Epithelial cell of proximal tubule (primary cell): Measurements from ENCODE around the gene LAT. TPM values are rescaled to one million over a fixed set of nuclear protein-coding genes. Genes with fewer than 3 reads are reported as not detected.
A peak's percentile ranks its signal among the peaks of the same experiment; 100 is the strongest.
"Not testable (repeated sequence)": the region's sequence is repeated elsewhere in the genome, so short reads cannot be mapped to it uniquely, and the experiment has no call there.

Experiments used
- DNase-seq: peaks from one replicate; pipeline ENCODE4 v3.0.0-alpha.2; 2011; ENCODE audit warnings: low read depth
- H3K4me3 ChIP-seq: 2 replicates; pipeline ENCODE4 v1.5.1; 2011; ENCODE audit warnings: low read depth, mild to moderate bottlenecking, low read length
- total RNA-seq: library from RNA; depleted of rRNA; stranded (reverse); fragments of >200 nt; gene quantifications from 2 replicates; pipeline ENCODE4 v1.2.3, GENCODE V29; 2015
- TF ChIP-seq, protein P1 (sequence below): conservative IDR thresholded peaks from 2 replicates; pipeline ENCODE4 v1.5.1; 2012; ENCODE audit warnings: low read depth, mild to moderate bottlenecking, low read length

LAT gene
- total RNA-seq = 2.0 and 2.1 TPM in 2 replicates

GRCh38 chr16:28984619-28985135 lies at the start of gene LAT:
Gene LAT, plus strand, starts transcription at chr16:28985052. Its CDS starts 366 bp downstream, at chr16:28985418.
- no peak for DNase-seq
- H3K4me3 ChIP-seq = no peak within 1 kb of the TSS
- TF ChIP-seq, protein P1, sequence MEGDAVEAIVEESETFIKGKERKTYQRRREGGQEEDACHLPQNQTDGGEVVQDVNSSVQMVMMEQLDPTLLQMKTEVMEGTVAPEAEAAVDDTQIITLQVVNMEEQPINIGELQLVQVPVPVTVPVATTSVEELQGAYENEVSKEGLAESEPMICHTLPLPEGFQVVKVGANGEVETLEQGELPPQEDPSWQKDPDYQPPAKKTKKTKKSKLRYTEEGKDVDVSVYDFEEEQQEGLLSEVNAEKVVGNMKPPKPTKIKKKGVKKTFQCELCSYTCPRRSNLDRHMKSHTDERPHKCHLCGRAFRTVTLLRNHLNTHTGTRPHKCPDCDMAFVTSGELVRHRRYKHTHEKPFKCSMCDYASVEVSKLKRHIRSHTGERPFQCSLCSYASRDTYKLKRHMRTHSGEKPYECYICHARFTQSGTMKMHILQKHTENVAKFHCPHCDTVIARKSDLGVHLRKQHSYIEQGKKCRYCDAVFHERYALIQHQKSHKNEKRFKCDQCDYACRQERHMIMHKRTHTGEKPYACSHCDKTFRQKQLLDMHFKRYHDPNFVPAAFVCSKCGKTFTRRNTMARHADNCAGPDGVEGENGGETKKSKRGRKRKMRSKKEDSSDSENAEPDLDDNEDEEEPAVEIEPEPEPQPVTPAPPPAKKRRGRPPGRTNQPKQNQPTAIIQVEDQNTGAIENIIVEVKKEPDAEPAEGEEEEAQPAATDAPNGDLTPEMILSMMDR = no peak

DNA sequence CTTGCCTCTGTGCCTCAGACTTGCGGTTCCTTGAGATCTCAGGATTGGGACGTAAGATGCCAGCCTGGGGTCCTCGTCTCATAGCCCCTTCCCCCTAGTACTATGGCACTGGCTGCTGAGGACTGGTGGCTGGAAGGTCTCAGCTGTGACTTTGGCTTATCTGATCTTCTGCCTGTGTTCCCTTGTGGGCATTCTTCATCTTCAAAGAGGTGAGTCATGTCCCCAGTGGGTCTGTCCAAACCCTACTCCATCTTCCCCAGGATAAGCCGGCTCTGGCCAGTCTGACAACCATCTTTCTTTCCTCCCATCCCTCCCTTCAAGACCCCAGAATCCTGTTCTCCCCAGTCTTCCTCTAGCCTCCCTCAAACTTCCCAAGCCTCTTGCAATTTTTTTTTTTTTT lies 49.5 kb upstream of the LAT start:
- H3K4me3 ChIP-seq = no peak overlapping the region
- DNase-seq = no peak
- TF ChIP-seq, protein P1 = no peak

DNA sequence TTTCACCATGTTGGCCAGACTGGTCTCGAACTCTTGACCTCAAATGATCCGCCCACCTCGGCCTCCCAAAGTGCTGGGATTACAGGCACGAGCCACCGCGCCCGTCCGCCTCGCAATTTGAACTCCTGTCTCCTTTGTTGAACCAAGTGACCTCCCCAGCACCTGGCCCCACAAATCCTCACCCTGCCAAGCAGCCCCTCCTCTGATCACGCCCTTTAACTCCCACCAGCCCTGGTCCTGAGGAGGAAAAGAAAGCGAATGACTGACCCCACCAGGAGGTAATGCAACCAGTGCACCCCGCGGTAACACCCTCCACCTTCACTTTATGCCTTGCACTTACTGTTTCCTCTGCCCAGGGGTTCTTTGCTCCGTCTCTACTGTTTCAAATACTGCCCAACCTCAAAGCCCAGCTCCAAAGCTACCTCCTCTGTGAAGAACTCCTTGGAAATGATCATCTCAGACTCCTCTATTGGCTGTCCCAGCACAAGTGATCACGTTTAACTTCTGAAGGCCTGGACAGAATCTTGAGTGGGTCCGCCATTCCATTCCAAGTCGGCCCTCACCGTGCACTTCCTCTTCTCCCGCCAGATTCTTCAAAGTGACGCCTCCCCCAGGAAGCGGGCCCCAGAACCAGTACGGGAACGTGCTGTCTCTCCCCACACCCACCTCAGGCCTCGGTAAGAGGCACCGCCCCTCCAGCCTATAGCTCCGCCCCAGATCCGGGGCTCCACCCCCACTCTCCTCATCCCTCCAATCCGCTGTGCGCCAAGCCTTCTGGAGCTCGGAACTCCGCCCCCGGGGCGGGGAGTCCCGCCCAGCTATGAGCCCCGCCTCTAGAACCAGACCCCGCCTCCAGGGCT lies 48.7 kb upstream of the LAT start:
- DNase-seq = no peak
- TF ChIP-seq, protein P1 = no peak
- peak overlapping the region; percentile 19 for H3K4me3 ChIP-seq

DNA sequence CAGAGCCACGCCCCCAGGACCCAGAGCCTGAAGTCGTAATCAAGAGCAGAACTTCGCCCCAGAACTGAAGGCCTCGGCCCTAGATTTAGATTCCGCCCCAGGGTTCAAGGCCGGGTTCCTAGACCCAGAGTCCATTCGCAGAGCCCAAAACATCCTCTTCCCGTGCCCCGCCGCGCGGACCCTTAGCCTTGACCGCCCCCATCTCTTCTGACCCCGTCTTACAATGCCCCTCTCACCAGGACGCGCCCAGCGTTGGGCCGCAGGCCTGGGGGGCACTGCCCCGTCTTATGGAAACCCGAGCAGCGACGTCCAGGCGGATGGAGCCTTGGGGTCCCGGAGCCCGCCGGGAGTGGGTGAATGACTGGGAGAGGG lies 48.1 kb upstream of the LAT start:
- no peak overlapping the region for H3K4me3 ChIP-seq
- TF ChIP-seq, protein P1 = no peak
- no peak for DNase-seq

DNA sequence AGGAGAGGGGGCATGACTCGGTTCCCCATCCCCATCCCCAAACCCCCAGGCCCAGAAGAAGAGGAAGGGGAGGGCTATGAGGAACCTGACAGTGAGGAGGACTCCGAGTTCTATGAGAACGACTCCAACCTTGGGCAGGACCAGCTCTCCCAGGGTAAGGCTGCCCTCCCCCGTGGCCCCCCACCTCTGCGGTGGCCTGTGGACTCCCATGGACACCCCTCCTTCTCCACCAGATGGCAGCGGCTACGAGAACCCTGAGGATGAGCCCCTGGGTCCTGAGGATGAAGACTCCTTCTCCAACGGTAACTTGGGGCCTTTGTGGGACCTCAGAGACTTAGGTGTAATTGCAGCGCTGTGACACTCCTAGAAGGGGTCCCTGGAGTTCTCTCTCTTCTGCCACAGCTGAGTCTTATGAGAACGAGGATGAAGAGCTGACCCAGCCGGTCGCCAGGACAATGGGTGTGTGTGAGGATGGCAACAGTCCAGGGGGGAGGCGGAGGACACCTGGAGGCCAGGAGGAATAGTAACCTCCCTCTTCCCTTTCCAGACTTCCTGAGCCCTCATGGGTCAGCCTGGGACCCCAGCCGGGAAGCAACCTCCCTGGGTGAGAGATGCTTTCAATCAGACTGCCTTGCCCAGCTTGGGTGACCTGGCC lies 47.5 kb upstream of the LAT start:
- TF ChIP-seq, protein P1 = no peak
- no peak overlapping the region for H3K4me3 ChIP-seq
- no peak for DNase-seq

DNA sequence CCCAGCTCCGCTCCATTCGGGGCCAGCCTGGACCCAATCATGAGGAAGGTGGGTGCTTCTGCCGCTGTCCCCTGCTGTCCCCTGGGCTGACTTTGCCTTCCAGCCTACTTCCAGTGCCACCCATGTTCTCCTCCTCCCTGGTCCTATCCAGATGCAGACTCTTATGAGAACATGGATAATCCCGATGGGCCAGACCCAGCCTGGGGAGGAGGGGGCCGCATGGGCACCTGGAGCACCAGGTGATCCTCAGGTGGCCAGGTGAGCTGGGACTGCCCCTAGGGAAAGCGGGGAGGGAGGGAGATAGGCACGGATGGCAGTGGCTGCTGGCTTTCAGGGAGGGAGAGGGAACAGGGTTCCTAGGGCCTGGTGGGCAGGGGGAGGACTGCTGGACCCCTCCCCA lies 46.1 kb upstream of the LAT start:
- TF ChIP-seq, protein P1 = no peak
- no peak for DNase-seq
- H3K4me3 ChIP-seq = no peak overlapping the region

- DNase-seq, H3K4me3 ChIP-seq: not testable (repeated sequence)
These were observed 45.0 kb upstream of the LAT start for GRCh38 chr16:28939825-28940224.
